Left renal pelvis (tissue), 4 donors: ENCODE data around the gene LDLR. TPM values are rescaled to one million over a fixed set of nuclear protein-coding genes. Genes with fewer than 3 reads are reported as not detected.
"Not testable (repeated sequence)": the region's sequence is repeated elsewhere in the genome, so short reads cannot be mapped to it uniquely, and the experiment has no call there.

Experiments used
- DNase-seq, 4 donors: peaks; one replicate each; pipeline ENCODE4 v3.0.0-alpha.2; 2013; ENCODE audit warnings: low read depth in 4 of 4, low spot score in 3 of 4
- polyA plus RNA-seq, 4 donors: library from polyadenylated mRNA; unstranded; fragments of 120-200 nt; gene quantifications; one replicate each; pipeline ENCODE4 v1.2.1, GENCODE V29; 2013; ENCODE audit not compliant: insufficient read length in 4 of 4

LDLR gene
- polyA plus RNA-seq, 4 donors: 17.9 to 26.9 (median 25.0) TPM

GRCh38 chr19:11166281-11167142 is 77.2 kb downstream of the LDLR start:
- DNase-seq: no peak

GRCh38 chr19:11168568-11168967 is 79.3 kb downstream of the LDLR start:
- DNase-seq: no peak

GRCh38 chr19:11169896-11170678 is 80.8 kb downstream of the LDLR start:
- no peak for DNase-seq

GRCh38 chr19:11171144-11171543 is 81.9 kb downstream of the LDLR start:
- DNase-seq: no peak

- DNase-seq: no peak
Observed at GRCh38 chr19:11172576-11172975, 83.3 kb downstream of the LDLR start.

GRCh38 chr19:11173516-11174155 is 84.4 kb downstream of the LDLR start:
- DNase-seq: no peak

GRCh38 chr19:11174336-11174735 is 85.1 kb downstream of the LDLR start:
- DNase-seq: no peak

- no peak for DNase-seq
Observed at GRCh38 chr19:11175920-11176319, 86.7 kb downstream of the LDLR start.

GRCh38 chr19:11176466-11177193 is 87.4 kb downstream of the LDLR start:
- DNase-seq: no peak

- no peak for DNase-seq
Observed at GRCh38 chr19:11177592-11177991, 88.3 kb downstream of the LDLR start.

GRCh38 chr19:11179145-11179465 is 89.8 kb downstream of the LDLR start:
- not testable (repeated sequence) for DNase-seq

GRCh38 chr19:11179716-11180297 is 90.5 kb downstream of the LDLR start:
- DNase-seq: no peak

GRCh38 chr19:11180346-11180745 is 91.1 kb downstream of the LDLR start:
- DNase-seq: no peak

GRCh38 chr19:11180975-11181374 is 91.7 kb downstream of the LDLR start:
- not testable (repeated sequence) for DNase-seq

- no peak for DNase-seq
Observed at GRCh38 chr19:11181488-11181887, 92.2 kb downstream of the LDLR start.

Other genes starting within 250 kb of the LDLR start
- gene C19orf38, start 241.0 kb upstream of the LDLR start, polyA plus RNA-seq: 1 to 10 TPM; 1.9 to 4.7 (median 2.2) TPM
- 10 to 100 TPM; 42.8 to 54.5 (median 48.5) TPM for gene CARM1, start 217.9 kb upstream of the LDLR start, polyA plus RNA-seq
- gene YIPF2, start 160.8 kb upstream of the LDLR start, polyA plus RNA-seq: 10 to 100 TPM; 36.7 to 54.7 (median 38.9) TPM
- gene TIMM29, start 160.7 kb upstream of the LDLR start, polyA plus RNA-seq: 10 to 100 TPM; 17.5 to 33.6 (median 26.4) TPM
- gene SMARCA4, start 128.4 kb upstream of the LDLR start, polyA plus RNA-seq: 100 to 1,000 TPM in 3 of 4 donors, 10 to 100 TPM in 1; 75.6 to 163 (median 148) TPM
- 10 to 100 TPM; 15.8 to 20.0 (median 17.9) TPM for gene SPC24, start 66.3 kb downstream of the LDLR start, polyA plus RNA-seq
- 100 to 1,000 TPM; 110 to 199 (median 130) TPM for gene KANK2, start 108.1 kb downstream of the LDLR start, polyA plus RNA-seq
- gene ANGPTL8, start 150.2 kb downstream of the LDLR start, polyA plus RNA-seq: under 1 TPM; 0.32 to 0.56 (median 0.48) TPM
- 10 to 100 TPM; 29.6 to 56.0 (median 40.2) TPM for gene DOCK6, start 173.1 kb downstream of the LDLR start, polyA plus RNA-seq
- gene TSPAN16, start 206.7 kb downstream of the LDLR start, polyA plus RNA-seq: not detected